CD4-positive, alpha-beta T cell (primary cell): ENCODE measurements around the gene GSK3A. TPM values are rescaled to one million over a fixed set of nuclear protein-coding genes. Genes with fewer than 3 reads are reported as not detected.

Experiments used
- ATAC-seq: fragments of 200-7000 bp; cut with Tn5 transposase; one replicate; pipeline ENCODE4 v1.10.0; 2022; ENCODE audit warnings: mild to moderate bottlenecking; ENCODE audit not compliant: poor library complexity
- CTCF ChIA-PET: fragments of 350-600 bp; sonication (Branson Sonifier 250); formaldehyde crosslinking; loops from one replicate; lab custom pipeline; 2021; ENCODE audit warnings: antibody characterized with exemption, inconsistent platforms; lab: Charles Lee
- POLR2A ChIA-PET: fragments of 350-600 bp; sonication (Branson Sonifier 250); formaldehyde crosslinking; loops from one replicate; lab custom pipeline; 2021; ENCODE audit warnings: antibody characterized with exemption, inconsistent platforms; lab: Charles Lee
- DNase-seq, 14 experiments: peaks; one replicate each; pipeline ENCODE4 v3.0.0-alpha.2; 2013 to 2020; ENCODE audit warnings: mixed read lengths in 2 of 14
- H3K27ac ChIP-seq, 2 donors: one replicate each; pipeline versions ENCODE4 v1.5.1 to v1.7.0; 2013; ENCODE audit warnings: low read length in 2 of 2, low read depth in 1 of 2, mild to moderate bottlenecking in 1 of 2
- H3K27me3 ChIP-seq, 2 experiments: 1 replicate in 1 of 2; 2 replicates in 1 of 2; pipeline versions ENCODE4 v1.6.1 to v1.7.0; 2013; ENCODE audit warnings: low read length in 2 of 2, control low read depth in 1 of 2, mild to moderate bottlenecking in 1 of 2, moderate library complexity in 1 of 2; ENCODE audit not compliant: insufficient read depth in 2 of 2, control insufficient read depth in 1 of 2
- H3K36me3 ChIP-seq: one replicate; pipeline ENCODE4 v1.6.1; 2013; ENCODE audit warnings: low read length, control low read depth; ENCODE audit not compliant: insufficient read depth
- H3K4me1 ChIP-seq: one replicate; pipeline ENCODE4 v1.6.1; 2013; ENCODE audit warnings: low read length, control low read depth; ENCODE audit not compliant: insufficient read depth
- H3K4me3 ChIP-seq: one replicate; pipeline ENCODE4 v1.5.1; 2013; ENCODE audit warnings: mild to moderate bottlenecking, low read length, moderate library complexity
- H3K9me3 ChIP-seq, 2 experiments: 1 replicate in 1 of 2; 2 replicates in 1 of 2; pipeline versions ENCODE4 v1.6.1 to v1.7.0; 2013; ENCODE audit warnings: low read length in 2 of 2, mild to moderate bottlenecking in 2 of 2, control low read depth in 1 of 2, moderate library complexity in 1 of 2; ENCODE audit not compliant: control insufficient read depth in 1 of 2, insufficient read depth in 1 of 2
- H3K27ac Mint-ChIP-seq: one replicate; pipeline ENCODE4 v1.8.0; 2020; ENCODE audit warnings: mixed read lengths
- H3K27me3 Mint-ChIP-seq: one replicate; pipeline ENCODE4 v1.8.0; 2021; ENCODE audit warnings: mixed read lengths
- H3K36me3 Mint-ChIP-seq: one replicate; pipeline ENCODE4 v1.8.0; 2021; ENCODE audit warnings: low read depth, mixed read lengths
- H3K4me1 Mint-ChIP-seq: one replicate; pipeline ENCODE4 v1.8.0; 2021; ENCODE audit warnings: low read depth, mixed read lengths
- H3K4me3 Mint-ChIP-seq: one replicate; pipeline ENCODE4 v1.8.0; 2020; ENCODE audit warnings: mild to moderate bottlenecking, mixed read lengths
- H3K9me3 Mint-ChIP-seq: one replicate; pipeline ENCODE4 v1.8.0; 2020; ENCODE audit warnings: mixed read lengths
- intact Hi-C, 2 experiments: fragments of 100-400 bp; cut with DNase I in 1 of 2; cut with micrococcal nuclease in 1 of 2; formaldehyde crosslinking; loops; one replicate each; pipeline versions ENCODE4 v1.15.1 to v1.9.0; 2023 to 2025; cut with DNase I, micrococcal nuclease
- total RNA-seq, 174 experiments: library from RNA in 2 of 174; stranded (reverse) in 2 of 174; gene quantifications; one replicate each; pipeline ENCODE4 v1.2.3 and lab custom pipeline; 2021 to 2026
- TF ChIP-seq, protein P1 (sequence below): fragments of 200-600 bp; IDR thresholded peaks from one replicate; pipeline ENCODE4 v1.8.0; 2022; ENCODE audit warnings: antibody characterized with exemption, mild to moderate bottlenecking

The GSK3A gene
- total RNA-seq, 2 experiments from 2014 or later = 13.6 to 13.9 TPM

- Histone ChIP-seq H3K4me3 (no peak overlapping the region), H3K36me3 (peaks cover 85% of the 10 kb centered on the region), H3K4me1 (peaks cover 16% of the 10 kb centered on the region), H3K27ac (no peak overlapping the region), H3K9me3 (no peaks in the 10 kb centered on the region), H3K27me3 (no peaks in the 10 kb centered on the region)
- Mint-ChIP-seq H3K27me3 (no peaks in the 10 kb centered on the region), H3K4me1 (peaks cover 17% of the 10 kb centered on the region), H3K9me3 (no peaks in the 10 kb centered on the region), H3K4me3 (no peak overlapping the region), H3K27ac (peak overlapping the region; percentile 59), H3K36me3 (peaks cover 92% of the 10 kb centered on the region)
- DNase-seq = no peak
- POLR2A ChIA-PET = interaction anchor here (1.1 kb wide), 2 partner anchors 11 to 13 kb away, joined by 3 to 4 read pairs; partner anchors contain the start of gene GSK3A
- CTCF ChIA-PET = interaction anchor here (2.0 kb wide), 1 partner anchor 13 kb away, joined by 7 read pairs; the partner anchor contains the start of gene GSK3A
- no peak for ATAC-seq
- TF ChIP-seq, protein P1, sequence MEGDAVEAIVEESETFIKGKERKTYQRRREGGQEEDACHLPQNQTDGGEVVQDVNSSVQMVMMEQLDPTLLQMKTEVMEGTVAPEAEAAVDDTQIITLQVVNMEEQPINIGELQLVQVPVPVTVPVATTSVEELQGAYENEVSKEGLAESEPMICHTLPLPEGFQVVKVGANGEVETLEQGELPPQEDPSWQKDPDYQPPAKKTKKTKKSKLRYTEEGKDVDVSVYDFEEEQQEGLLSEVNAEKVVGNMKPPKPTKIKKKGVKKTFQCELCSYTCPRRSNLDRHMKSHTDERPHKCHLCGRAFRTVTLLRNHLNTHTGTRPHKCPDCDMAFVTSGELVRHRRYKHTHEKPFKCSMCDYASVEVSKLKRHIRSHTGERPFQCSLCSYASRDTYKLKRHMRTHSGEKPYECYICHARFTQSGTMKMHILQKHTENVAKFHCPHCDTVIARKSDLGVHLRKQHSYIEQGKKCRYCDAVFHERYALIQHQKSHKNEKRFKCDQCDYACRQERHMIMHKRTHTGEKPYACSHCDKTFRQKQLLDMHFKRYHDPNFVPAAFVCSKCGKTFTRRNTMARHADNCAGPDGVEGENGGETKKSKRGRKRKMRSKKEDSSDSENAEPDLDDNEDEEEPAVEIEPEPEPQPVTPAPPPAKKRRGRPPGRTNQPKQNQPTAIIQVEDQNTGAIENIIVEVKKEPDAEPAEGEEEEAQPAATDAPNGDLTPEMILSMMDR = no peak
- intact Hi-C loops = no loop called here
Observed at GRCh38 chr19:42229301-42229854, 13.0 kb downstream of the GSK3A start.

DNA sequence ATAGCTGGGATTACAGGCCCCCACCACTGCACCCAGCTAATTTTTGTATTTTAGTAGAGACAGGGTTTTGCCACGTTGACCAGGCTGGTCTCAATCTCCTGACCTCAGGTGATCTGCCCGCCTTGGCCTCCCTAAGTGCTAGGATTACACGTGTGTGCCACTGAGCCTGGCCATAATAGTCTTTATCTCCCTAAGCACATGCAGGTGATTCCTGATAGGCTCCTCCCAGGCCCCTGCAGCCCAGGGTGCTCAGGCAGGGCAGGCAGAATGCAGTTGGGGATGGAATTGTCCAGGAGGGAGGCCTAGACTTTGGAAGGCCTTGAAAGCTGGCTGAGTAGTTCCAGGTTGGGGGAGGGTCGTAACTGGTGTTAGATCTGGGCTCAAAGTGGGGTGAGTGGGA is 13.8 kb downstream of the GSK3A start:
- peaks cover 88% of the 10 kb centered on the region for H3K36me3 Mint-ChIP-seq
- POLR2A ChIA-PET = no interaction called here

DNA sequence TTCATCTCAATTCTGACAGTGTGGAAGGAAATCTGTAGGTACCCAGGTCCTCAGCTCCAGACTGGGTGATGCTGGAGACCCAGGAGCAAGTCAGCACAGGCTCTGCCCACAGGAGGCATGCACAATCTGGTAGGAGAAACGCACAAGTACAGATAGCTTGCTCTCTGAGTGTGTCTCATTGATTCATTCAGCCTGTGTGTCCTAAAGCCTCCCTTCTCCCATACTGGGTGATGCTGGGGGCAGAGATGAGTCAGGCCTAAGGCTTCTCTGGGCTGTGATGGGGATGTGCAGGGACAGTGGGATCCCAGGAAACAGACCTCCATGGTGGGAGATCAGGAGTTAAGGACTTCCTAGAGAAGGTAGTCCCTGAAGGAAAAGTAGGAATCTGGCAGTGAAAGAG is 15.5 kb downstream of the GSK3A start:
- CTCF ChIA-PET = interaction anchor here (1.0 kb wide), 1 partner anchor 42 kb away, joined by 3 read pairs; no protein-coding TSS in a partner anchor
- no peak overlapping the region for H3K4me3 ChIP-seq
- H3K27ac ChIP-seq = no peak overlapping the region
- POLR2A ChIA-PET = interaction anchor here (1.4 kb wide), 1 partner anchor 15 kb away, joined by 3 read pairs; no protein-coding TSS in a partner anchor
- intact Hi-C loops = no loop called here
- Mint-ChIP-seq H3K27ac (no peak overlapping the region), H3K36me3 (peaks cover 81% of the 10 kb centered on the region), H3K27me3 (no peaks in the 10 kb centered on the region), H3K9me3 (no peaks in the 10 kb centered on the region), H3K4me3 (no peak overlapping the region), H3K4me1 (peaks cover 24% of the 10 kb centered on the region)
- TF ChIP-seq, protein P1 = no peak
- ATAC-seq (no peak), DNase-seq (no peak)
- H3K27me3 ChIP-seq = no peaks in the 10 kb centered on the region
- peaks cover 67% of the 10 kb centered on the region for H3K36me3 ChIP-seq
- H3K4me1 ChIP-seq = peaks cover 25% of the 10 kb centered on the region
- H3K9me3 ChIP-seq = no peaks in the 10 kb centered on the region

More for the DNA sequence above, 13.8 kb downstream of the GSK3A start:
- no peaks in the 10 kb centered on the region for H3K27me3 Mint-ChIP-seq
- ATAC-seq (no peak), DNase-seq (no peak)
- Histone ChIP-seq H3K4me3 (no peak overlapping the region), H3K9me3 (no peaks in the 10 kb centered on the region), H3K27me3 (no peaks in the 10 kb centered on the region), H3K4me1 (peaks cover 16% of the 10 kb centered on the region), H3K27ac (no peak overlapping the region), H3K36me3 (peaks cover 82% of the 10 kb centered on the region)
- TF ChIP-seq, protein P1 = no peak
- no peaks in the 10 kb centered on the region for H3K9me3 Mint-ChIP-seq
- H3K4me1 Mint-ChIP-seq = peaks cover 17% of the 10 kb centered on the region
- no peak overlapping the region for H3K4me3 Mint-ChIP-seq
- intact Hi-C loops = no loop called here
- CTCF ChIA-PET = interaction anchor here (0.7 to 2.0 kb wide), 2 partner anchors 14 to 147 kb away, joined by 3 to 7 read pairs; partner anchors contain the start of gene GSK3A
- peak overlapping the region; percentile 59 for H3K27ac Mint-ChIP-seq
